HG02642 (cell line): ENCODE results near the gene BSDC1.
A peak's percentile ranks its signal among the peaks of the same experiment; 100 is the strongest.
"Not testable (repeated sequence)": the region's sequence is repeated elsewhere in the genome, so short reads cannot be mapped to it uniquely, and the experiment has no call there.

Experiments used
- ATAC-seq: cut with Tn5 transposase; IDR thresholded peaks from one replicate; pipeline ENCODE4 v1.9.1; 2021; ENCODE audit warnings: mild to moderate bottlenecking; ENCODE audit not compliant: unreplicated experiment, poor library complexity

BSDC1 gene, protein sequence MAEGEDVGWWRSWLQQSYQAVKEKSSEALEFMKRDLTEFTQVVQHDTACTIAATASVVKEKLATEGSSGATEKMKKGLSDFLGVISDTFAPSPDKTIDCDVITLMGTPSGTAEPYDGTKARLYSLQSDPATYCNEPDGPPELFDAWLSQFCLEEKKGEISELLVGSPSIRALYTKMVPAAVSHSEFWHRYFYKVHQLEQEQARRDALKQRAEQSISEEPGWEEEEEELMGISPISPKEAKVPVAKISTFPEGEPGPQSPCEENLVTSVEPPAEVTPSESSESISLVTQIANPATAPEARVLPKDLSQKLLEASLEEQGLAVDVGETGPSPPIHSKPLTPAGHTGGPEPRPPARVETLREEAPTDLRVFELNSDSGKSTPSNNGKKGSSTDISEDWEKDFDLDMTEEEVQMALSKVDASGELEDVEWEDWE

DNA sequence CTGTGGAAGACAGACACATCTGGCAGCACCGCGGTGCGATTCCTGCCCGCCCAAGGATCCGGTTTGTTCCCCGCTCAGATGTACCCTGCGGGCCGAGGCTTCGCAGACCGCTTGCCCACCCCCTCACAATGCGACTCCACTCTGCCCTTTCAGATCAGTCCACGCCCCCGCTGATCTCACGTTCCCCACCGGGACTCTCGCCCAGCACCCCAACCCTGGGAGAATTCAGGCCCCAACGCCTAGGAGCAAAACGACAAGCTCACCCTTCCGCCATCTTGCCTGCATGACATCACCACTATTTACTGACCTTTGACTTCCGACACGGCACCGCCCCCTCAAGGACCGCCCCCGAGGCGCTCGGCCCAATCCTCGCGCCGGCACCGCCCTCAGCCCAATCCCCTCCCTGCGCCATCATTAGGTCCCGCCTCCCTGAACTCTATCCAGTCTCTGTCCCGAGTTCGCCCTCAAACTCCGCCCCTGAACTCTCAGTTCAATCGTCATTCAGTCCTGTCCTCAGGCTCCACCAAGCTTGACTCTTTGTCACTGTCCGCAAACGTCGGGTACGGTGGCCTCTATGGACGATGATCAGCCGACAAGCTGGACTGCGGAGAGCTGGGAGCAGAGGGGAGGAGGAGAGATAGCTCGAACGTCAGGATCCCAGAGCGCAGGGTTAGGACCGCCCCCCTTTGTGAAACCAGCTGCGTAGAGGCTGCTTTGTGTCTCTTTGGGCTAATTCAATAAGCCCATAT is at the start of gene BSDC1:
BSDC1 (minus strand) TSS at position 301 of the 749 bp plus-strand sequence; CDS start at position 274, 27 bp downstream.
- peak; percentile 98 for ATAC-seq

DNA sequence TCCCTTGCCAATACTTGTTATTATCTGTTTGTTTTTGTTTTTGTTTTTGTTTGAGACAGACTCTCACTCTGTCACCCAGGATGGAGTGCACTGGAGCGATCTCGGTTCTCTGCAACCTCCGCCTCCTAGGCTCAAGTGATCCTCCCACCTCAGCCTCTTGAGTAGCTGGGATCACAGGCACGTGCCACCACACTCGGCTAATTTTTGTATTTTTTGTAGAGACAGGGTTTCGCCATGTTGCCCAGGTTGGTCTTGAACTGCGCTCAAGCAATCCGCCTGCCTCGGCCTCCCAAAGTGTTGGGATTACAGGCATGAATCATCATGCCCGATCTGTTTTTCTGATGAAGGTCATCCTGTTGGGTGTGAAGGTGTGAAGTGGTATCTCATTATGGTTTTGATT is 47.2 kb upstream of the BSDC1 start:
- ATAC-seq, result not testable (repeated sequence)

DNA sequence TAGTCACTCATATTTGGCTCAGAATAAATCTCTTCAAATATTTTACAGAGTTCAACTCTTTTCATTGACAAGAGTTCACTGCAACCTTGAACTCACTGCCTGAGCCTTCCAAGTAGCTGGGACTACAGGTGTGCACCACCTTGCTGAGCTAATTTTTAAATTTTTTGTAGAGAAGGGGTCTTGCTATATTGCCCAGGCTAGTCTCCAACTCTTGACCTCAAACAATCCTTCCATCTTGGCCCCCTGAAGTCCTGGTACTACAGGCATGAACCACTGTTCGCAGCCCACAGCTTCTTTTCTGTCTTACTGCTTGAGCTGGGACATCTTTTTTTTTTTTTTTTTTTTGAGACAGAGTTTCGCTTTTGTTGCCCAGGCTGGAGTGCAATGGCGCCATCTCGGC is 44.5 kb upstream of the BSDC1 start:
- ATAC-seq, result not testable (repeated sequence)

DNA sequence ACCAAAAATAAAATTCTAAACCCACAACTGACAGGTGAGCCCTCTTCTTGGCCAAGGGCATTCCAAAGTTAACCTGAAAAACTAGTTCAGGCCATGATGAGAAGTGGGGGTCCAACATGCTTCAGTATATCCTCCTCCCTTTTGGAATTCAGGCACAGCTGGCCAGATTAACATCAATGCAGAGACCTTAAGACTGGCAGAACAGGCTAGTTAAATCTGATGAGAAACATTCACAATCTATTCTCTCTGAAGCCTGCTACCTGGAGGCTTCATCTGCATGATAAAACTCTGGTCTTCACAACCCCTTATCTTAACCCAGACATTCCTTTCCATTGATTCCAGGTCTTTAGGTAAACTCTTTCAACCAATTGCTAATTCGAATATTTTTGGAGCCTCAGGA is 43.9 kb upstream of the BSDC1 start:
- no peak for ATAC-seq

DNA sequence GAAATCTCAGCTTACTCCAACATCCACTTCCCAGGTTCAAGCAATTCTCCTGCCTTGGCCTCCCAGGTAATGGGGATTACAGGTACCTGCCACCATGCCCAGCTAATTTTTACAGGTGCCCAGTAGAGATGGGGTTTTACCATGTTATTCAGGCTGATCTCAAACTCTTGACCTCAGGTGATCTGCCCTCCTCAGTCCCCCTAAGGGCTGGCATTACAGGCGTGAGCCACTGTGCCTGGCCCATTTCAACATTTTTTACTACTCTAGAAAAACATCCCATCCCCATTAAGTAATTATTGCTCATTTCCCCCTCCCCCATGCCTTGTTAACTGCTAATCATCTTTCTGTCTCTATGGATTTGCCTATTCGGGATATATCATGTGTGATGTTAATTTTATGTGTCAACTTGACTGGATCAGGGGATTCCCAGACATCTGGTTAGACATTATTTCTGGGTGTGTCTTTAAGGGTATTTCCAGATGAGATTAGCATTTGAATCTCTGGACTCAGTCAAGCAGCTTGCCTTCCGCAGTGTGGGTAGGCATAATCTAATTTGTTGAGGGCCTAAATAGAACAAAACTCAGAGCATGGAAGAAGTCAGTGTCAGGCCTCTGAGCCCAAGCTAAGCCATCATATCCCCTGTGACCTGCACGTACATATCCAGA is 37.6 kb upstream of the BSDC1 start:
- no peak for ATAC-seq

DNA sequence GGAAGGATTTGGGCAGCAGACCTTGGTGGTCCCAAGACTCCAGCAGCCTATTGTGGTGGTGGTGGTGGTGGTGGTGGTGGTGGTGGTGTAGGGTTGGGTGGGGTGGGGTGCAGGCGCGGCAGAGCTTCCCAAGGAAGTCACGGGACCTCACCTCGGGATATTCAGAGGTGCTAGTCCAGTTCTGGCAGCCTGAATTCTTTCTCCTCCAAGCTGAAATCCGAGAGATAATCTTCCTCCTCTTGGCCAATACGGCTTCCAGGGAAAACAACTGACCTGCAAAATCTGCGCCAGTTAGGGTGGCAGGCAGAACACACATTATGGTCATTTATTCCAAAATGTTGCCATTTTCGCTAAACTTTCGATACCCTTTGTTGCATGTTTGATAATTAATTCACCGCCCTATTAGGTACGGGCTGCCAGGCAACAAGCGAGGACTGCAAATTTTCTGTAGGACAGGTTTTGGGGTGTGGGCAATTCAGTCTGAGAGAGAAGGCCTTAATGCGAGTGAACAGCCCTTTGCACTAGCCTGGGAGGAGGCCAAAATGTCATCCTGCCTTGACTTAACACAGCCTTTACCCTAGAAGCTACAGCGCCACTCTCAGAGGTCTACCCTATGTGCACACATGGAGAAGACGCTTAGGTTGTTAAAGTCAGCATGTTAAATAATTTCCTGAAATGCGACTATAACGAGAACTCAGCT is 33.2 kb upstream of the BSDC1 start:
- no peak for ATAC-seq

DNA sequence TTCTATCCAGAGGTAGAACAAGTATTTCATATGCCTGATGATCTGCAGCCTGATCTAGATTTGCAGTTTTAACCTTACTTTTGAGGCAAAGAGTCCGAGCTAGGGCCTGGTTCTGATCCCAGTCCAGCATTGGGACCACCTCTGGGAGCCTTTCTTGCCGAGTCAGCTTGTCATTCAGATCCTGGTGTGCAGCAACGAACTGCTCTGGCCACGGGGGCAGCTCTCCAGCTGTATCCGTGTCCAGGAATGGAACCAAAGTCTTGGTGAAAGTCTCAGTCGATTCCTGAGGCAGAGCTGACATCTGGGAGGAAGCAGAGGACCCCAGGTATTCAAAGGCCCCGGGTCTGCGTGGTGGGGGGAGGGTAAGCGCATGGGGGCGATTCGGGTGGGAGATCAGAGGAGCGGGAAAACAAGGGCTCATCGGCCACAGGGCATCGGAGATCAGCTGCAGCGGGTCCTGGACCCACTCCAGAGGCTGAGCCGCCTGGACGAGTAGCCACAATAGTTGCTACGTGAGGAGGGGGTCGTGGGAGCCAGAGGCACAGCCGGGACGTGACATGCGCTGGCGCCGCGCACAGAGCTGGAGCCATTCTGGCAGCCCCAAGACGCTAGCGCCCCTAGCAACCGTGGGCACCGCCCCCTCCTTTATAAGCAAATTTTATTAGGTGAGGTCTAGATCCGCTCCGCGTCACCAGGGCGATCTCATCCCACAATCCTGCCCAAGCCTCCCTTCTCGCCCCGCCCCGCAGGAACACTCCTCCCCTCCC is 32.4 kb upstream of the BSDC1 start:
- no peak for ATAC-seq

DNA sequence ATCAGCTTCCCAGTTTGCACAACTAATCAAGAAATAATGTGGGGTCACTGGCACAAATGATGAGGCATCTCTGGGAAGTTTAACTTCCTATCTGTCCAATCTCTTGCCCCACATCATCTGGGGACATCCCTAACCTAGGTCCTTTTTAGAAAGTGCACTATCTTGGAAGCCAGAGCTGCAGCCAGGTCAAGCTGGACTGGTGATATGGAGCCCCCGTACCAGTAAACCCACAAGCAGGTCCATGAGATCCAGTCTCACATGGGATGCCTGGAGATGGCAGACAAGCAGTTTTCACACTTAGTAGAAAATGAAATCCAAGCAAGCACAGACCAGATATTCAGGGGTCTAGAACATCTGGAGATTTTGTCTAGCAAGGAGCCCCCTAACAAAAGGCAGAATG is 27.5 kb upstream of the BSDC1 start:
- ATAC-seq, result no peak

DNA sequence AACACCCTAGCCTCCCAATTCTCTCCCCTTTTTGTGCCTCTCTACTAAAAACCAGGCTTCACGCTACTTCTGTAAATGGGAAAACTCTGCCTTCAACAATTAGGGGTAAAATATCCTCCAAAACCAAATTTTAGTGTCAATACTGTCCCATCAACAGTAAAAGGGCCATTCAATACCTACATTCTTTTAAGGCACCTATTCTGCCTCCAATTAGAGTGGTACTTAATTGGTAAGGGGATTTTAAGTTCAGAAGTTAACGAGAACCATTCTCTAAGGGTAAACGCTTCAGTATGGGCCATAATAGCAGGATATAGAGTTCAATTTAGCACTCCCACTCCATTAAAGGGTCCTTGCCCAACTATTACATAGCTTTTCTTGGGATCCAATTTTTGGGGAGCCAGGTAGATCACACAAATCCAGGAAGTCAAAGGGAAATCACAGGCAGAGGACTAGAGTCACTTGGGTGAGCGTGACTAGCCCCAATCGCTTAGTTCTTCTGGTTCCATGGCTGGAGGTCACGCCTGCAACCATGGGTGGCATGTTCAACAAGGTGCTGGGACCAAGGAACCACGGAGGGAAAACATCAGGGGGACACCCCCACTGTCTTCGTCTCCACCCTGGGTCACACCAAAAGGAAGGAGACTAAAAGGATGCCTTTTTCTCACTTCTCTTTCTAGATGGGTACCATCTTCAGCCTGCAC is 20.1 kb upstream of the BSDC1 start:
- no peak for ATAC-seq

DNA sequence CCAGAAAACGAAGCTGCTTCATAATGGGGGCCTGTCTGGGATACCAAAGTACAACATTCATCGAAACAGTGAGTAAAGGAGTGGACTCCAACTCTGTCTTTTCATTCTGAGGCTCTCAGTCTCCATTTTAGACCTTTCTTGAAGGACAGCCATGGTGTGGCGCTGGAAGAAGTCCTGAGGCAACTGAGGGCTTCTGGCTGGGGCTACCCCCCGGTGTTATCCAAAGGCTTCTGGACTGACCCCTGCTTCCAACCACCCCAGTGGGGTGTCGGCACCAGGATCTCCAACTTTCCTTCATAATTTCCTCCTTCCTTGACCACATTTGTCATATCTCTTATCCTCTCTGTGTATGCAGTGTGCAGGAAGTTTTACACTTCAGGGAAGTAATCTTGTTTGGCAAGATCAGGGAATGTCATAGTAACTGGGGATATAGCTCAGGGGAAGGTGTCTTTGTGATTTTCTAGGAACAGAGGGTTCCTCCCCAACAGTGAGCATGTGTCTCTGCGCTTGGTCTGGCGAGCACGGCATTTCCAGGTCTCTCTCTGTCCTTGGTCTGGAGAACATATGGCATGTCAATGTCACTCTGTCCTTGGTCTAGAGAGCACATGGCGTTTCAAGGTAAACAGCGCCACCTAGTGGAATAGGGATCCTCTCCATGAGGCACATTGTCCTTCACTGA is 19.4 kb upstream of the BSDC1 start:
- no peak for ATAC-seq

DNA sequence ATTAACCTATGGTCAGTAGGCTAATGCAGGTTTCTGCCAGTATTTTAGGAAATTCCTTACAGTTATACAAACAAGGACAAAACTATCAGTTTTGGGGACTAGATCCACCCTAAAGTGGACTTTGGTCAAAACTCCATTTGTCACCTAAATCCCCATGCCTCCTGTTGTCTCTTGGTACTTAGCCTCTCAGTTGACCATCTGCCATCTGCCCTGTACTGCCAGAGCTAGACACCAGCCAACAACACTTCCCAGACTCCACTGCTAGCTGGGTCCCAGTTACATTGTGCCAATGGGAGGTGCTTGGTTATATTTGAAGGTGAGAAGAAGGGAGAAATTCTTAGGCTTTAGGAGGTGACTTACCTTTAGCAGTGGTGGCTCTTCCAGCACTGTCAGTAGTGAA is 17.0 kb upstream of the BSDC1 start:
- ATAC-seq, result no peak

DNA sequence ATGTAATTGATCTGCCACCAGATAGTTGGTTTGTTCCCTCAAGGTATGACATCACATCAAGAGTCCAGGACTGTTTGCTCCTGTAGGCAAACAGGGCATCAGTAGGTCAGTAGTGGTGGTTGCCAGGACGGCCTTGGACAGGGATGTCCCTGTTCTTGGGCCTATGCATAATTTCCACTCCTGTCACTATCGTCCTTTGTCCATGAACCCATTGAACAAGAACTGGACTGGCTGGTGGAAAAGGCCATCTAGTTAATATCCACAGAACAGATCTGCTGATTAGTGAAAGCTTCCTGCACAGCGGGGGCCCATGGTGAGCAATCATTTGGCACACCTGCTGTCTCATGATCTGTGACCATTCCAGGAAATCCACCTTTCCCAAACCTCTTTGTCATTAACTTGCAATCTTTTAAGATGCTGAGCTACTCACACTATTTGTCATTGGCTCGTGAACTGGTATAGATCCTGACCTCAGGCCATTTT is 12.4 kb upstream of the BSDC1 start:
- no peak for ATAC-seq

DNA sequence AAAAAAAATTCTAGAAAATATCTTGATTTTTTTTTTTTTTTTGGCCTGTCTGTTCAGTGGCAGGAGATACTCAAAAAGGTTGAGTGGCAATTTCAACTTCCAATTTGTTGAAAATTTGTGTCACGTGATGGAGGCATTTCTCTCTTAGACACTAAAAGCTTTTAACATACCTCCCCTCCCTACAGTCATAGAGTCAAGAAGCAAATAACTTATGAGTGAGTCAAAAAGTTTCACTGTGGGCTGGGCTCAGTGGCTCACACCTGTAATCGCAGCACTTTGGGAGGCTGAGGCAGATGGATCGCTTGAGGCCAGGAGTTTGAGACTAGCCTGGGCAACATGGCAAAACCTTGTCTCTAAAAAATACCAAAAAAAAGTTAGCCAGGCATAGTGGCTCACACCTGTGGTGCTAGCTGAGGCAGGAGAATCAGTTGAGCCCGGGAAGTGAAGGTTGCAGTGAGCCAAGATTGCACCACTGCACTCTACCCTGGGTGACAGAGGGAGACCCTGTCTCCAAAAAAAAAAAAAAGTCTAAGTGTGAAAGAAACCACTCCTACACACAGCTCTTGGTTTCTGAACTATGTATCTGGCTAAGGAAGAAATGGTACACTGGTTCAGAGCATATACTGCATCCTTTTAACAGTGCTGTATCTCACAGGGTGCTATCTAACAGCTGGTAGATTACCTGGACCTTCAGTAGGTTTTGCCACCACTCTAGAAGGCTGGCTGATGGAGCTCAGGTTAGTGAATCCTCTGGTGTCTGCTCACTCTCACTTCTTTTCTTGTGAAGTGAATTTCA is 11.6 kb upstream of the BSDC1 start:
- no peak for ATAC-seq

DNA sequence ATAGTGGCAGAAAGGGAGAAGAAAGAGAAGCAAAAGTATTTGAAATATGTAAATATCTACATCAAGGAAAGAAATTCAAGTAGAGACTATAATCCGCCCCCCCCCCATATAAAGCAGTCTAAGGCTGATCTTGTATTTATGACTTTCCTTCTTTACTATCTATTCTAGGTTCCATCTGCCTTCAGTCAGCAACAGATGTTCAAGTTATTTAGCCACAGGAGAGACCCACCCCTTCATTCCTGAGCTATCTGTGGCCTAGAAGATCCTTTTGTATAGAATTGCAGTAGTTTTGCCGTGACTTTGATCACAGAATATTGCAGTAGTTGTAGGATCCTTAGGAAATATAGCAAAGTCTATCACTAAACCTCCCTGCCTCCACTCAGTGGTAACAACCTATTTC is 10.7 kb upstream of the BSDC1 start:
- no peak for ATAC-seq

DNA sequence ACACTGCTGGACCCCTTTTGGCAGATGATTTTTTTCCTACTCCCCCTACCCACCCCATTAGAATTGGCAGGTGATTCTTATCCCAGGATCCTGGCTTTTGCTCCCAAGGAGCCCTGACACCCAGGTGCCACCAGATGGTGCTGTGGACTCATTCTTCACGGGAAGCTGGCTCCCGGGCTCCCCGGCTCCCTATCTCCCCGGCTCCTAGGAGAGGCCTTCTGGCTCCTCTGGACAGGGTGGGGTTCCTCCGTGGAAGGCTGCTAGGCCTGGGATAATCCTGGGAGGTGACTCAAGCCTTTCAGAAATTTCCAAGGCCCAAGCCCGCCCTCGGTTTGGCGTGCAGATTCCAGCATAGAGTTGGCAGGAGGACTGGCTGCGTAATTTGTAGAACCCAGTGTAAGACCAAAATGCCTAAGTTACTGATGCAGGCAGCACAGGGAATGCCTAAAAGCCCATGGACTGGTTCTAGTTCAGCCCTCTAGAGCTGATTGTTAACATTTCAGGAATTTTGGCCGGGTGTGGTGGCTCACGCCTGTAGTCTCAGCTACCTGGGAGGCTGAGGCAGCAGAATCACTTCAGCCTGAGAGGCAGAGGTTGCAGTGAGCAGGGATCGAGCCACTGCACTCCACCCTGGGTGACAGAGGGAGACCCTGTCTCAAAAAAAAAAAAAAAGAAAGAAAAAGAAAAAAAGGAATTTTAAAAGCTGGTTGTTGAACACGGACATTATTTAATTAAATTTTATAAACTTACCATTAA is 6.8 kb upstream of the BSDC1 start:
- no peak for ATAC-seq

DNA sequence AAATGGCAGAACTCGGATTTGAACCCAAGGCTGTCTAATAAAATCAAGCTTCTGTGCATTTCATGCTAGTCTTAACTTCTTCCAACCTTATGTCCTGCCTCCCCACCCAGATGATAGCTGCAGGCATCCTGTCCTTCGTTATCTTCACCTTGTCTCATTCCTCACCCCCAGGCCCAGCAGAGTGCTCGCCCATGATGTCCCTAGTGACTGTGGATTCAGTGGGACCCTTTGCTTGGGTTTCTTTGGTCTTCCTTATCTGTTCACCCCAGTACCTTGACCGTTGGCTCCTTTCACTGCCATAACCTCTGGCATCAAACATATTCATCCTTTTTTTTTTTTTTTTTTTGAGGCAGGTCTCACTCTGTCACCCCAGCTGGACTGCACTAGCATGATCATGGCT is 5.6 kb upstream of the BSDC1 start:
- no peak for ATAC-seq

DNA sequence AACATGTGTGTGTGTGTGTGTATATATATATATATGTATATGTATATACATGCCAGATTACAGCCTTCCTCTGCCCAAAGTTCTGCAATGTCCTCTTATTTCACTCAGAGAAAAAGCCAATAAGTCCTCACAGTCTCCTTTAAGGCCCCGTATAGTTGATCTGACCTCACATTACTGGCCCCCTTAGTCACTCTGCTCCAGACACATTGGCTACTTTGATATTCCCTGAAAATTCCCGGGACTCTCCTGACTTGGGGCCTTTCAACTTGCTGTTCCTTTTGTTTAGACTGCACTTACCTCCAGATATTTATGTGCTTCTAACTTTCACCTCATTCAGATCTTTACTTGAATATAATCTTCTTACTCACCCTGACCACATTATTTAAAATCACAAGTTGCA is 4.2 kb upstream of the BSDC1 start:
- no peak for ATAC-seq
